T-helper 17 cell (primary cell): ENCODE results near the gene LTC4S. TPM values are rescaled to one million over a fixed set of nuclear protein-coding genes. Genes with fewer than 3 reads are reported as not detected.

ENCODE experiments used
- ATAC-seq: fragments of 150-1000 bp; cut with Tn5 transposase; 2 replicates; pipeline ENCODE4 v1.10.0; 2021; ENCODE audit warnings: mild to moderate bottlenecking, moderate library complexity
- DNase-seq, 3 donors: peaks; one replicate each; pipeline versions ENCODE4 v3.0.0 to v3.0.0-alpha.2; 2020 to 2021
- H3K9me3 ChIP-seq: one replicate; pipeline ENCODE4 v1.7.0; 2013; ENCODE audit warnings: low read length, mild to moderate bottlenecking; ENCODE audit not compliant: control insufficient read depth, poor library complexity, severe bottlenecking
- H3K27ac Mint-ChIP-seq: one replicate; pipeline ENCODE4 v1.8.0; 2022; ENCODE audit warnings: mild to moderate bottlenecking, moderate library complexity, mixed read lengths
- H3K27me3 Mint-ChIP-seq: one replicate; pipeline ENCODE4 v1.8.0; 2022; ENCODE audit warnings: mixed read lengths
- H3K36me3 Mint-ChIP-seq: one replicate; pipeline ENCODE4 v1.8.0; 2022; ENCODE audit warnings: low read depth, mixed read lengths
- H3K4me1 Mint-ChIP-seq: one replicate; pipeline ENCODE4 v1.8.0; 2022; ENCODE audit warnings: mild to moderate bottlenecking, mixed read lengths
- H3K4me3 Mint-ChIP-seq: one replicate; pipeline ENCODE4 v1.8.0; 2022; ENCODE audit warnings: mild to moderate bottlenecking, moderate library complexity, mixed read lengths
- total RNA-seq, 4 donors: library from RNA in 2 of 4; stranded (reverse) in 2 of 4; gene quantifications; one replicate each; pipeline ENCODE4 v1.2.3 and lab custom pipeline; 2022 to 2026

Gene LTC4S
- total RNA-seq, 2 donors from 2014 or later: 6.4 to 6.8 TPM

GRCh38 chr5:179836225-179837019, 42.6 kb downstream of the LTC4S start:
- H3K36me3 Mint-ChIP-seq: peaks cover 8% of the 10 kb centered on the region
- ATAC-seq (peak; percentile 79), DNase-seq (peak in 2 of 3 donors; percentile 30 to 38)
- H3K4me3 Mint-ChIP-seq: peak overlapping the region; percentile 82
- peak overlapping the region; percentile 96 for H3K27ac Mint-ChIP-seq
- H3K9me3 ChIP-seq: no peaks in the 10 kb centered on the region
- H3K27me3 Mint-ChIP-seq: no peaks in the 10 kb centered on the region
- peaks cover 18% of the 10 kb centered on the region for H3K4me1 Mint-ChIP-seq

GRCh38 chr5:179837076-179838011, 43.6 kb downstream of the LTC4S start:
- no peak for ATAC-seq
- DNase-seq: no peak
- Mint-ChIP-seq H3K27me3 (no peaks in the 10 kb centered on the region), H3K27ac (peak overlapping the region; percentile 96), H3K4me1 (peaks cover 15% of the 10 kb centered on the region), H3K36me3 (peaks cover 8% of the 10 kb centered on the region), H3K4me3 (peak overlapping the region; percentile 82)
- no peaks in the 10 kb centered on the region for H3K9me3 ChIP-seq

GRCh38 chr5:179839328-179840256, 45.8 kb downstream of the LTC4S start:
- no peaks in the 10 kb centered on the region for H3K9me3 ChIP-seq
- Mint-ChIP-seq H3K4me1 (peaks cover 15% of the 10 kb centered on the region), H3K27ac (peak overlapping the region; percentile 96), H3K27me3 (no peaks in the 10 kb centered on the region), H3K4me3 (peak overlapping the region; percentile 19), H3K36me3 (peaks cover 4% of the 10 kb centered on the region)
- ATAC-seq (no peak), DNase-seq (no peak)

DNA sequence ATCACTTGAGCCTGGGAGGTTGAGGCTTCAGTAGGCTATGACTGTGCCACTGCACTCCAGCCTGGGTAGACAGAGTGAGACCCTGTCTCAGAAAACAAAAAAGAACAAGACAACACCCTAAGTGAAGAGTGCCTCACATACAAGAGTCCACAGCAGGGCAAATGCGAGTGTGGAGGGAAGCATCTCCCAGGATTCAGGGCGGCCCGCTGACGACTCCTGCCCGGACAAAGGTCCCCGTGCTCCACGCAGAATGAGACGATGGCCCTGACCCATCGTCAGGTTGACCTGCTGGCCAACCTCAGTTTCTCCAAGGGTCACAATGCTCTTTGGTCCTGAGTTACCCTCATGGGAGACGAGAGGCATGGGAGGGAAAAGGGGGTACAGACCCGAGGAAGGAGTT, 46.5 kb downstream of the LTC4S start:
- ATAC-seq (no peak), DNase-seq (no peak)
- Mint-ChIP-seq H3K4me1 (peaks cover 15% of the 10 kb centered on the region), H3K36me3 (peaks cover 4% of the 10 kb centered on the region), H3K27ac (peak overlapping the region; percentile 96), H3K27me3 (no peaks in the 10 kb centered on the region), H3K4me3 (no peak overlapping the region)
- H3K9me3 ChIP-seq: no peaks in the 10 kb centered on the region

- Mint-ChIP-seq H3K27me3 (no peaks in the 10 kb centered on the region), H3K27ac (peak overlapping the region; percentile 96)
- ATAC-seq: no peak
Observed at GRCh38 chr5:179840766-179841165, 47.0 kb downstream of the LTC4S start.

GRCh38 chr5:179841621-179842020, 47.8 kb downstream of the LTC4S start:
- Mint-ChIP-seq H3K27me3 (no peaks in the 10 kb centered on the region), H3K4me1 (peaks cover 8% of the 10 kb centered on the region), H3K36me3 (peaks cover 2% of the 10 kb centered on the region), H3K27ac (peak overlapping the region; percentile 96), H3K4me3 (peak overlapping the region; percentile 55)
- DNase-seq (no peak), ATAC-seq (no peak)
- no peaks in the 10 kb centered on the region for H3K9me3 ChIP-seq

More at GRCh38 chr5:179840766-179841165, 47.0 kb downstream of the LTC4S start:
- no peaks in the 10 kb centered on the region for H3K9me3 ChIP-seq
- peaks cover 15% of the 10 kb centered on the region for H3K4me1 Mint-ChIP-seq
- DNase-seq: no peak
- peaks cover 4% of the 10 kb centered on the region for H3K36me3 Mint-ChIP-seq
- H3K4me3 Mint-ChIP-seq: peak overlapping the region; percentile 49

Other genes starting within 250 kb of the LTC4S start
- gene RUFY1, start 243.4 kb upstream of the LTC4S start, total RNA-seq: 100 to 1,000 TPM in 1 of 2 donors, 10 to 100 TPM in 1; 45.5 to 122 TPM
- gene HNRNPH1, start 170.3 kb upstream of the LTC4S start, total RNA-seq: 1,000 to 10,000 TPM; 1,923 to 1,994 TPM
- gene CBY3, start 113.0 kb upstream of the LTC4S start, total RNA-seq: not detected
- 100 to 1,000 TPM; 235 to 238 TPM for gene CANX, start 95.0 kb upstream of the LTC4S start, total RNA-seq
- 10 to 100 TPM; 28.4 to 33.2 TPM for gene MAML1, start 61.2 kb upstream of the LTC4S start, total RNA-seq
- 100 to 1,000 TPM; 137 to 168 TPM for gene MGAT4B, start 12.9 kb downstream of the LTC4S start, total RNA-seq
- 100 to 1,000 TPM; 446 to 548 TPM for gene SQSTM1, start 26.9 kb downstream of the LTC4S start, total RNA-seq
- 10 to 100 TPM; 32.5 to 36.8 TPM for gene MRNIP, start 64.8 kb downstream of the LTC4S start, total RNA-seq
- gene TBC1D9B, start 113.9 kb downstream of the LTC4S start, total RNA-seq: 10 to 100 TPM; 61.6 to 74.1 TPM